Erythroblast (primary cell): ENCODE data around the gene KRT33A.

ENCODE experiments used
- GATA1 ChIP-seq: IDR thresholded peaks from 2 replicates; pipeline ENCODE4 v1.6.1; 2011; ENCODE audit warnings: low read depth, mild to moderate bottlenecking, control low read depth, low read length, moderate library complexity
- POLR2A ChIP-seq: IDR thresholded peaks from 2 replicates; pipeline ENCODE4 v1.6.1; 2011; ENCODE audit warnings: mild to moderate bottlenecking, low read length

DNA sequence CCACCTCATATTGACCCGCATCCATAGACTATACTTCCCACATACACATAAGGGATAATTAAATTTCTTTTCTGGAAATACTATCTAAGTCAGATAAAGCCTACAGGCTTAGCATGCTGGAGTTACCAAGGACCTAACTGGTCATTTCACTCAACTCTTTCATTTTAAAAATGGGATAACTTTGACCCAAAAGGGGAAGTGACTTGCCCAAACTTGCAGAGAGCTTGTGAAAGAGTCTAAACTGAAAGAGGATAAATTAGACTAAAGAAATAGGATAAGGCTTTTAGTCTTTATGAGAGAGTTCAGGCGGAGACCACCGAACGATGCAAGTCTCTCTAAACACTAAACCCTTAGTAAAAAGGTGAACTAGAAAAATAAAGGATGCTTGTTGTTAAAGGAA lies 3.9 kb upstream of the KRT33A start:
- TF ChIP-seq POLR2A: no peak
- no peak for TF ChIP-seq GATA1
